Endothelial cell of umbilical vein (primary cell): ENCODE measurements around the gene PAIP2.

ENCODE experiments used
- POLR2A ChIP-seq: IDR thresholded peaks from 2 replicates; pipeline ENCODE4 v1.6.1; 2012; ENCODE audit warnings: low read depth, mild to moderate bottlenecking, control low read depth, low read length
- POLR2AphosphoS5 ChIP-seq: IDR thresholded peaks from 2 replicates; pipeline ENCODE4 v1.6.1; 2012; ENCODE audit warnings: low read depth, mild to moderate bottlenecking, control low read depth, low read length, moderate library complexity; ENCODE audit not compliant: insufficient read depth

GRCh38 chr5:139341187-139341688 lies 416 bp upstream of the PAIP2 start:
- TF ChIP-seq POLR2AphosphoS5 = no peak
- TF ChIP-seq POLR2A = no peak
